HG03558 (cell line): ENCODE data around the gene ROBO1.

ENCODE experiments used
- ATAC-seq: cut with Tn5 transposase; IDR thresholded peaks from one replicate; pipeline ENCODE4 v1.9.1; 2021; ENCODE audit warnings: moderate number of reproducible peaks; ENCODE audit not compliant: unreplicated experiment; ENCODE audit errors: extremely low read depth

Gene ROBO1

GRCh38 chr3:79257791-79258190 is 510.0 kb downstream of the ROBO1 start:
- ATAC-seq = no peak

GRCh38 chr3:79255702-79256101 is 512.1 kb downstream of the ROBO1 start:
- ATAC-seq = no peak

- no peak for ATAC-seq
Measured at GRCh38 chr3:79255292-79255691, 512.5 kb downstream of the ROBO1 start.

- no peak for ATAC-seq
Measured at GRCh38 chr3:79253704-79254103, 514.1 kb downstream of the ROBO1 start.

- ATAC-seq = no peak
Measured at GRCh38 chr3:79253271-79253670, 514.5 kb downstream of the ROBO1 start.

GRCh38 chr3:79250746-79251145 is 517.1 kb downstream of the ROBO1 start:
- no peak for ATAC-seq

GRCh38 chr3:79249701-79250100 is 518.1 kb downstream of the ROBO1 start:
- no peak for ATAC-seq

GRCh38 chr3:79247725-79248043 is 520.1 kb downstream of the ROBO1 start:
- ATAC-seq = no peak

- no peak for ATAC-seq
Measured at GRCh38 chr3:79246875-79247724, 520.7 kb downstream of the ROBO1 start.

- ATAC-seq = no peak
Measured at GRCh38 chr3:79245284-79246138, 522.3 kb downstream of the ROBO1 start.

GRCh38 chr3:79236496-79236895 is 531.3 kb downstream of the ROBO1 start:
- ATAC-seq = no peak

- ATAC-seq = no peak
Measured at GRCh38 chr3:79233431-79234060, 534.3 kb downstream of the ROBO1 start.

GRCh38 chr3:79230266-79230665 is 537.5 kb downstream of the ROBO1 start:
- ATAC-seq = no peak

GRCh38 chr3:79217096-79217495 is 550.7 kb downstream of the ROBO1 start:
- no peak for ATAC-seq

GRCh38 chr3:79215286-79215685 is 552.5 kb downstream of the ROBO1 start:
- no peak for ATAC-seq

GRCh38 chr3:79211586-79212359 is 556.0 kb downstream of the ROBO1 start:
- no peak for ATAC-seq

- ATAC-seq = no peak
Measured at GRCh38 chr3:79204351-79204750, 563.4 kb downstream of the ROBO1 start.

- ATAC-seq = no peak
Measured at GRCh38 chr3:79203144-79203519, 564.7 kb downstream of the ROBO1 start.

GRCh38 chr3:79202471-79203143 is 565.2 kb downstream of the ROBO1 start:
- no peak for ATAC-seq

- ATAC-seq = no peak
Measured at GRCh38 chr3:79200456-79200855, 567.3 kb downstream of the ROBO1 start.
